B cell (primary cell): ENCODE measurements around the gene CRAT. TPM values are rescaled to one million over a fixed set of nuclear protein-coding genes. Genes with fewer than 3 reads are reported as not detected.

ENCODE experiments used
- ATAC-seq: fragments of 200-7000 bp; cut with Tn5 transposase; one replicate; pipeline ENCODE4 v1.10.0; 2021; ENCODE audit warnings: low read depth, mild to moderate bottlenecking, moderate number of reproducible peaks, moderate library complexity
- CTCF ChIA-PET: fragments of 350-600 bp; sonication (Branson Sonifier 250); formaldehyde crosslinking; loops from one replicate; lab custom pipeline; 2021; ENCODE audit warnings: antibody characterized with exemption, inconsistent platforms; lab: Charles Lee
- POLR2A ChIA-PET: fragments of 350-600 bp; sonication (Branson Sonifier 250); formaldehyde crosslinking; loops from one replicate; lab custom pipeline; 2021; ENCODE audit warnings: antibody characterized with exemption; lab: Charles Lee
- DNase-seq: peaks from one replicate; pipeline ENCODE4 v3.0.0; 2013
- H2AFZ ChIP-seq: 2 replicates; pipeline ENCODE4 v1.6.1; 2012; ENCODE audit warnings: mild to moderate bottlenecking, low read depth, low read length; ENCODE audit not compliant: insufficient read depth, poor library complexity, severe bottlenecking
- H3K27ac ChIP-seq, 2 donors: 1 replicate in 1 of 2; 2 replicates in 1 of 2; pipeline ENCODE4 v1.5.1; 2012 to 2013; ENCODE audit warnings: low read length in 2 of 2, mild to moderate bottlenecking in 2 of 2, moderate library complexity in 1 of 2
- H3K27me3 ChIP-seq, 4 experiments: fragments of 200-600 bp in 1 of 4; sonication (generic) in 1 of 4; replicated peaks in 1 of 4; 1 replicate in 2 of 4; 2 replicates in 2 of 4; pipeline versions ENCODE4 v1.6.1 to v1.7.0; 2013 to 2016; ENCODE audit warnings: low read length in 3 of 4, mild to moderate bottlenecking in 2 of 4, mixed read lengths in 1 of 4, moderate library complexity in 1 of 4; ENCODE audit not compliant: insufficient read depth in 4 of 4, control insufficient read depth in 3 of 4; ENCODE audit errors: control extremely low read depth in 1 of 4
- H3K36me3 ChIP-seq, 2 experiments: replicated peaks in 1 of 2; 1 replicate in 1 of 2; 2 replicates in 1 of 2; pipeline versions ENCODE4 v1.6.1 to v1.7.1; 2013; ENCODE audit warnings: low read length in 1 of 2; ENCODE audit not compliant: insufficient read depth in 2 of 2, control insufficient read depth in 1 of 2; ENCODE audit errors: control extremely low read depth in 1 of 2, extremely low read depth in 1 of 2
- H3K4me1 ChIP-seq, 2 donors: fragments of 200-600 bp in 1 of 2; sonication (generic) in 1 of 2; 1 replicate in 1 of 2; 2 replicates in 1 of 2; pipeline versions ENCODE4 v1.5.1 to v1.6.1; 2013 to 2017; ENCODE audit warnings: low read length in 2 of 2; ENCODE audit not compliant: control insufficient read depth in 2 of 2, insufficient read depth in 2 of 2
- H3K4me2 ChIP-seq: replicated peaks from 2 replicates; pipeline ENCODE3; 2012; ENCODE audit warnings: mild to moderate bottlenecking, low read depth, low read length; ENCODE audit not compliant: poor library complexity, severe bottlenecking
- H3K4me3 ChIP-seq, 5 experiments: fragments of 200-600 bp in 1 of 5; sonication (generic) in 1 of 5; 1 replicate in 3 of 5; 2 replicates in 2 of 5; pipeline versions ENCODE4 v1.5.1 to v1.7.0; 2011 to 2016; ENCODE audit warnings: low read length in 4 of 5, mild to moderate bottlenecking in 4 of 5, low read depth in 2 of 5, control low read depth in 1 of 5, moderate library complexity in 1 of 5; ENCODE audit not compliant: insufficient read depth in 1 of 5; ENCODE audit errors: control extremely low read depth in 1 of 5, extremely low read depth in 1 of 5
- H3K79me2 ChIP-seq: fragments of 200-600 bp; sonication (generic); one replicate; pipeline ENCODE4 v1.6.0; 2016; ENCODE audit warnings: low read length; ENCODE audit not compliant: control insufficient read depth, insufficient read depth
- H3K9ac ChIP-seq: fragments of 200-600 bp; sonication (generic); 2 replicates; pipeline ENCODE4 v1.6.1; 2017; ENCODE audit warnings: mild to moderate bottlenecking, low read length, moderate library complexity
- H3K9me3 ChIP-seq, 3 donors: one replicate each; pipeline versions ENCODE4 v1.6.1 to v1.7.1; 2013; ENCODE audit warnings: low read length in 2 of 3; ENCODE audit not compliant: control insufficient read depth in 2 of 3, insufficient read depth in 1 of 3; ENCODE audit errors: control extremely low read depth in 1 of 3
- H4K20me1 ChIP-seq: 2 replicates; pipeline ENCODE4 v1.6.0; 2012; ENCODE audit warnings: mild to moderate bottlenecking, low read length; ENCODE audit not compliant: insufficient read depth, control insufficient read depth, poor library complexity, severe bottlenecking
- H3K27ac Mint-ChIP-seq: one replicate; pipeline ENCODE4 v1.8.0; 2021; ENCODE audit warnings: mixed read lengths
- H3K27me3 Mint-ChIP-seq: one replicate; pipeline ENCODE4 v1.8.0; 2021; ENCODE audit warnings: mixed read lengths
- H3K4me1 Mint-ChIP-seq: one replicate; pipeline ENCODE4 v1.8.0; 2021; ENCODE audit warnings: mixed read lengths
- H3K4me3 Mint-ChIP-seq: one replicate; pipeline ENCODE4 v1.8.0; 2021; ENCODE audit warnings: mixed read lengths
- H3K9me3 Mint-ChIP-seq: one replicate; pipeline ENCODE4 v1.8.0; 2022; ENCODE audit warnings: mixed read lengths; ENCODE audit not compliant: insufficient read depth
- CTCF ChIP-seq: fragments of 200-600 bp; IDR thresholded peaks from one replicate; pipeline ENCODE4 v1.8.0; 2022; ENCODE audit warnings: antibody characterized with exemption, mild to moderate bottlenecking
- EZH2 ChIP-seq: IDR thresholded peaks from 2 replicates; pipeline ENCODE4 v1.6.1; 2012; ENCODE audit warnings: borderline replicate concordance, low read depth, mild to moderate bottlenecking, moderate library complexity, low read length; ENCODE audit not compliant: insufficient read depth, poor library complexity, severe bottlenecking
- WGBS: methylation state at CpG from one replicate; pipeline ENCODE4 v1.1.5; 2013; ENCODE audit warnings: missing lambda C conversion rate; ENCODE audit not compliant: insufficient coverage; 5-methylcytosine and 5-hydroxymethylcytosine counted together
- intact Hi-C: fragments of 100-400 bp; cut with micrococcal nuclease; formaldehyde crosslinking; loops from one replicate; pipeline ENCODE4 v1.10.0; 2022
- polyA plus RNA-seq: library from polyadenylated mRNA; depleted of rRNA; stranded (reverse); fragments of >200 nt; gene quantifications from 2 replicates; pipeline ENCODE4 v1.2.3, GENCODE V29; 2012
- total RNA-seq, 2 donors: library from RNA; stranded (reverse); fragments of 120-200 nt in 1 of 2; gene quantifications; 1 replicate in 1 of 2; 2 replicates in 1 of 2; pipeline versions ENCODE4 v1.2.3 to v1.2.4, GENCODE V29; 2013 to 2022

Gene CRAT
- total and polyA plus RNA-seq, 2 donors (not counting 1 experiment from before 2014, with no cell fraction given): 8.0 to 14.1 TPM

- peak overlapping the region; percentile 49 for H3K9ac ChIP-seq
- ChIA-PET CTCF (interaction anchor here (0.9 to 1.7 kb wide), 4 partner anchors 11 to 105 kb away, joined by 3 to 7 read pairs (median 3); partner anchors contain the start of gene DOLPP1), POLR2A (interaction anchor here (0.6 to 2.3 kb wide), 3 partner anchors 11 to 41 kb away, joined by 3 to 15 read pairs (median 4); partner anchors contain the start of genes DOLPP1 and MIGA2)
- H3K9me3 ChIP-seq: no peaks in the 10 kb centered on the region
- H3K4me1 Mint-ChIP-seq: peaks cover 25% of the 10 kb centered on the region
- peak; percentile 87 for DNase-seq
- WGBS: 14% methylated on average over 31 of the region's 31 CpGs
- intact Hi-C loops: loop anchor here (1.0 kb wide), 3 partner anchors 12 to 41 kb away; partner anchors contain the start of genes CRAT, DOLPP1 and MIGA2
- peak overlapping the region in 4 of 5 experiments; percentile 26 to 39 (median 38) for H3K4me3 ChIP-seq
- H3K4me3 Mint-ChIP-seq: peak overlapping the region; percentile 83
- no peaks in the 10 kb centered on the region for H3K27me3 Mint-ChIP-seq
- peak overlapping the region; percentile 77 to 79 for H3K27ac ChIP-seq
- H3K36me3 ChIP-seq: peaks cover 0 to 19% of the 10 kb centered on the region in 2 experiments
- peaks cover 25 to 37% of the 10 kb centered on the region in 2 donors for H3K4me1 ChIP-seq
- H3K79me2 ChIP-seq: no peaks in the 10 kb centered on the region
- no peaks in the 10 kb centered on the region for H4K20me1 ChIP-seq
- H2AFZ ChIP-seq: peak overlapping the region; percentile 69
- H3K9me3 Mint-ChIP-seq: no peaks in the 10 kb centered on the region
- no peaks in the 10 kb centered on the region for H3K27me3 ChIP-seq
- TF ChIP-seq EZH2 (no peak), CTCF (no peak)
- H3K27ac Mint-ChIP-seq: peak overlapping the region; percentile 97
- H3K4me2 ChIP-seq: peak overlapping the region; percentile 76
- peak; percentile 97 for ATAC-seq
Measured at GRCh38 chr9:129068990-129069861, 41.4 kb downstream of the CRAT start.
